Astrocyte of the spinal cord (primary cell): ENCODE results near the gene S100A1.
A peak's percentile ranks its signal among the peaks of the same experiment; 100 is the strongest.

Source experiments
- DNase-seq: peaks from one replicate; pipeline ENCODE4 v3.0.0; 2011; ENCODE audit warnings: low read depth, low spot score
- H3K4me3 ChIP-seq: 2 replicates; pipeline ENCODE4 v1.5.1; 2011; ENCODE audit warnings: low read depth, mild to moderate bottlenecking, low read length, moderate library complexity
- in situ Hi-C: cut with HindIII; loops from 2 replicates; pipeline ENCODE4 v1.10.0; 2017; ENCODE audit warnings: low sequenced_read_pairs
- TF ChIP-seq, protein P1 (sequence below): IDR thresholded peaks from 2 replicates; pipeline ENCODE4 v1.5.1; 2012; ENCODE audit warnings: low read depth, mild to moderate bottlenecking, low read length, inconsistent platforms

S100A1 gene

DNA sequence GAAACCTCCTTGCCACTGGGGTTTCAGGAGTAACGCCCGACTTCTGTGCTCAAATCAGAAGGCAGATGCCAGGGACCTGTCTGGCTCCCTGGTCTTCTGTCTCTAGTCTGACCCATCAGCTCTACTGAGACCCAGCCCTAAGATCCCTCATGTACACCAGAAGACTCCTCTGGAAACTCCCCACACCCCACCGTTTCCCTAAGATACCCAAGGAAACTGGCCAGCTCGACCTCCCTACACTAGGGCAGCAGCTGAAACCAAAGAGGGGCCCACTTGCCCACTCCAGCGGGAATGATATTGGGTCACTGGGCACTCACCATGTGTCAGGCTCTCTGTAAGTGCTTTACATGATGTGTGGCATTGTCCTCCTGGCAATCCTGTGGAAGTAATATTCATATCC is 14.8 kb upstream of the S100A1 start:
- peak overlapping the region; percentile 86 for H3K4me3 ChIP-seq
- no peak for DNase-seq
- in situ Hi-C loops: no loop called here
- TF ChIP-seq, protein P1, sequence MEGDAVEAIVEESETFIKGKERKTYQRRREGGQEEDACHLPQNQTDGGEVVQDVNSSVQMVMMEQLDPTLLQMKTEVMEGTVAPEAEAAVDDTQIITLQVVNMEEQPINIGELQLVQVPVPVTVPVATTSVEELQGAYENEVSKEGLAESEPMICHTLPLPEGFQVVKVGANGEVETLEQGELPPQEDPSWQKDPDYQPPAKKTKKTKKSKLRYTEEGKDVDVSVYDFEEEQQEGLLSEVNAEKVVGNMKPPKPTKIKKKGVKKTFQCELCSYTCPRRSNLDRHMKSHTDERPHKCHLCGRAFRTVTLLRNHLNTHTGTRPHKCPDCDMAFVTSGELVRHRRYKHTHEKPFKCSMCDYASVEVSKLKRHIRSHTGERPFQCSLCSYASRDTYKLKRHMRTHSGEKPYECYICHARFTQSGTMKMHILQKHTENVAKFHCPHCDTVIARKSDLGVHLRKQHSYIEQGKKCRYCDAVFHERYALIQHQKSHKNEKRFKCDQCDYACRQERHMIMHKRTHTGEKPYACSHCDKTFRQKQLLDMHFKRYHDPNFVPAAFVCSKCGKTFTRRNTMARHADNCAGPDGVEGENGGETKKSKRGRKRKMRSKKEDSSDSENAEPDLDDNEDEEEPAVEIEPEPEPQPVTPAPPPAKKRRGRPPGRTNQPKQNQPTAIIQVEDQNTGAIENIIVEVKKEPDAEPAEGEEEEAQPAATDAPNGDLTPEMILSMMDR: no peak

DNA sequence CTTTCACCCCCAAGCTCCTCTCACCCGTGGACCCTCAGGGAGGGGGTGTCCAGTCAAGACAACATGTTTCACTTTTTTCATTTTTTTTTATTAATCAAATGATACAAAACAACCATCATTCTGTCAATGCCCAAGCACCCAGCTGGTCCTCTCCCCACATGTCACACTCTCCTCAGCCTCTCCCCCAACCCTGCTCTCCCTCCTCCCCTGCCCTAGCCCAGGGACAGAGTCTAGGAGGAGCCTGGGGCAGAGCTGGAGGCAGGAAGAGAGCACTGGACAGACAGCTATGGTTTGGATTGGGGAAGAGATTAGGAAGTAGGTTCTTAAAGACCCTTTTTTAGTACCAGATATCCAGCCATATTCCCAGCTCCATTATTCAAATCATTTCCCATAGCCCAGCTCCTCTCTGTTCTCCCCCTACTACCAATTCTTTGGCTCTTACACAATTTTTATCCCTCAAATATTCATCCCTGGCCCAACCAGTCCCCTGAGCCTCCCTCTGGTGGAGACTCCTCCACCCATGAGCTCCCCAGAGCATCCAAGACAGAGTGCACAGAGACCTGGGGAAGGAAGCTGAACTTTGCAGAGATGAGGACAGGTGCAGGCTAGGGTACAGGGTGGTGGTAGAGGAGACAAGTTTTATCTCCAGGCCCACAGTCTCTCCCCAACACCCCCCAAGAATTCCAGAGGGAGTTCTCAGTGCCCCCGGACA is 13.9 kb upstream of the S100A1 start:
- TF ChIP-seq, protein P1: no peak
- no peak overlapping the region for H3K4me3 ChIP-seq
- DNase-seq: no peak
- in situ Hi-C loops: no loop called here

DNA sequence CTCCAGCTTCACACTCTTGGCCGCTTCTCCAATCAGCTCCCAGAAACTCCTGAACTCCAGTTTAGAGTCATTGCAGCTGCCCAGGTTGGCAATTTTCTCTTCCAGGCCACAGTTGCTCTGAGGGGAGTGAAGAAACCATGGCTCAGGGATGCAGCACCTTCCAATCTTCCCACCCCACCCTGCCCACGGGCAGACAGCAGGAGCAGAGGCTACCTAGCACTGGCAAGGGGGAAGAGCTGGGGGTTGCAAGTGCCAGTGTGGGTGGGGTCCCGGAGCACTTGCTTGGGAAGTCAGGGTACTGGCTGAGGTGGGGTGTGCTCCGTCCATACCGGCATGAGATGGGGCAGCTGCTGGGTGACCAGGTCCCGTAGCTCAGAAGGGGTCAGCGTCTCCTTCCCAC is 13.3 kb upstream of the S100A1 start:
- H3K4me3 ChIP-seq: no peak overlapping the region
- no peak for DNase-seq
- in situ Hi-C loops: no loop called here
- TF ChIP-seq, protein P1: no peak

DNA sequence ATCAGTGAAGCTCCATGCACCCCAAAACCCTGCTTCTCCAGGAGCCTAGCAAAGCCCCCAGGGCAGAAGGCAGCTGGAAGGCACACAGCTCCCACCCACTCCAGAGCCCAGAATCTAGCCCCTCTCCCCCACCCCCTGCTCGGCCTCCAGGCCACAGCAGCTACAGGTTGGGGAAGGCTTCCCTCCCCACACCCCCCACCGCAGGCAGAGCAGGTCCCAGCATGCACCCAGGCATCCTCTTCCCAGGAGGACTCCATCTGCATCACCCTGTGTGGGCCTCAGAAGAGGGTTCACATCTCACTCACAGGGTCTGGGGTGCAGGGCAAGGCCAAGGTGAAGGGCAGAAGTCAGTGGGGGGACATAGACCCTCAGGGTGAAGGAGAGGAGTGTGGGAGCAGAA is 12.8 kb upstream of the S100A1 start:
- no peak for DNase-seq
- TF ChIP-seq, protein P1: no peak
- no peak overlapping the region for H3K4me3 ChIP-seq
- in situ Hi-C loops: no loop called here

DNA sequence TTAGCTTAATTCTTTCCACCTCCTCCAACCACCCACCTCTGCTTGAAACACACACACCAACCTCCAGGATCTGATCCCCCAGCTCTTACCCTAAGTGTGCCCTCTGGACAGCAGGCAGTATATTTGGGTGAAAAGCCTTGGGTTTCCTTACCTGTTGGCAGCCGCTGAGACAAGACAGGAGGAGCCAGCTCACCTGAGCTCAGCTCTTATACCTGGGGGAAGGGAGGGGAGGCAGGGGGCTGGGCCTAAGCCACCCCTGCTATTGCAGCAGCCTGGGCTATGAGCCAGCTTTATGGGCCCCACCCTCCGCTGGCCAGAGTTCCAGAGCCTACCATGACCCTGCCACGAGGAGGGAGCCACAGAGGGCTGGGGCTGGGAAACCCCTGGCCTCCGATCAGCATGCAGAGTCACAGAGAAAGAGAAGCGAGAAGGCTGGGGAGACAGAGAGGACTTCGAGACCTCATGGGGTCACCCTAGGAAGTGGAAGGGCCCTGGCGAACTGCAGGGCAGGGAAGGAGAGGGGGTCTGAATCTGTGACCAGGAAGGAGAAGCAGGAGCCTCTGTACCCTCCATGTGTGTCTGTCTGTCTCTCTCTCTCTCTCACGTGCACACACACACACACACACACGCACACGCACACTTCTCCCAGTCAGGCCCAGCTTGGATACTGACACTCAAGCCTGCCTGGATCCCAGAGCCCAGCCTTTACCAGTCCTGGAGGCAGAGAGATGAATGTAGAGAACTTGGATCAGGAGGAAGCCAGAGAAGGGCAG is 11.9 kb upstream of the S100A1 start, which contains the start of gene S100A14:
TSS of gene S100A14 (minus strand) at position 182 of the 773 bp plus-strand sequence. CDS start 467 bp downstream, outside the sequence.
- no peak for DNase-seq
- H3K4me3 ChIP-seq: no peak within 1 kb of the TSS
- TF ChIP-seq, protein P1: no peak
- in situ Hi-C loops: no loop called here

DNA sequence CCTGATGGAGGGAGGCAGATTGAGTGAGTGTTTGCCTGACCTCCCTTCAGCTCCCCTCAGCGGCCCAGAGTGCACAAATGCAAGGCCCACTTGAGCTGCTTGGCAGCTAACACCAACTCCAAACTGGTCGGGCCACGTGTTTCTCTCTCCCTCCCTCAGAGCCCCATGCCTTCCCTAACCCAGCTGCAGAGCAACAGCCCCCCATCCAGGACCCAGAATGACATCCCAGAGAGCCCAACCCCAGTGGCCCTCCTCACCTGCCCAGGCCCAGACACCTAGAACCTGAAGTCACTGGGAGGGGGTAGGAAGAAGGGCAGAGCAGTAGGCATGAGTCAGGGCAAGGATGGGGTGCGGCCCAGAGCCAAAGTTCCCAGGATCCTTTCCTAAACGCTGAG is 11.3 kb upstream of the S100A1 start:
- TF ChIP-seq, protein P1: no peak

More for the DNA sequence above, 11.3 kb upstream of the S100A1 start:
- in situ Hi-C loops: no loop called here
- no peak for DNase-seq
- no peak overlapping the region for H3K4me3 ChIP-seq
